ENCODE measurements around the gene SLC25A20.
"Not testable (repeated sequence)": the region's sequence is repeated elsewhere in the genome, so short reads cannot be mapped to it uniquely, and the experiment has no call there.

Gene SLC25A20

DNA sequence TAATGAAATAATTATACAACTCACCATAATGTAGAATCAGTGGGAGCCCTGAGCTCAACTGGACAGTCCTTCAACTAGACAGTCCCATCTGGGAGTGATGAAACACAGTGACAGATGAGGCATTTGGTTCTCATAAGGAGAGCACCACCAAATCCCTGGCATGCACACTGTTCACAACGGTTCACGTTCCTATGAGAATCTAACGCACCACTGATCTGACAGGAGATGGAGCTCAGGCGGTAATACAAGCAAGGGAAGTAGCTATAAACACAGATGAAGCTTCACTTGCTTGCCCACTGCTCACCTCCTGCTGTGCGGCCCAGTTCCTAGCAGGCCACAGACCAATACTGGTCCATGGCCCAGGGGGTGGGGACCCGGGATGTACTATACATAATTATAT, 68.0 kb downstream of the SLC25A20 start:
- H3K4me3 ChIP-seq (ENCODE audit: low read depth, low read length) = no peak overlapping the region
- no peak for TF ChIP-seq CTCF (IDR thresholded peaks at IDR 0.05; ENCODE audit: control insufficient read depth, extremely low read depth, insufficient read depth)
- DNase-seq (ENCODE audit: low read depth) = no peak

DNA sequence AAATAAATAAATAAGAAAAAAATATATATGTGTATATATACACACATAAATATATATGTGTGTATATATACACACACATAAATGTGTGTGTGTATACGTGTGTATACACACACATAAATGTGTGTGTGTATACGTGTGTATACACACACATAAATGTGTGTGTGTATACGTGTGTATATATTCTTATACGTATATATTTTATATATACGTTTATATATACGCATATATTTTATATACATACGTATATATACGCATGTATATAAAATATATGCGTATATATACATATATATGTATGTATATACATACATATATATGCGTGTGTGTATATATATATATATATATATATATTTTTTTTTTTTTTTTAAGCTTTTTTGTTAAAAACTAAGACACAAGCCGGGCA, 69.2 kb downstream of the SLC25A20 start:
- H3K4me3 ChIP-seq (ENCODE audit: low read depth, low read length); DNase-seq (ENCODE audit: low read depth): not testable (repeated sequence)

DNA sequence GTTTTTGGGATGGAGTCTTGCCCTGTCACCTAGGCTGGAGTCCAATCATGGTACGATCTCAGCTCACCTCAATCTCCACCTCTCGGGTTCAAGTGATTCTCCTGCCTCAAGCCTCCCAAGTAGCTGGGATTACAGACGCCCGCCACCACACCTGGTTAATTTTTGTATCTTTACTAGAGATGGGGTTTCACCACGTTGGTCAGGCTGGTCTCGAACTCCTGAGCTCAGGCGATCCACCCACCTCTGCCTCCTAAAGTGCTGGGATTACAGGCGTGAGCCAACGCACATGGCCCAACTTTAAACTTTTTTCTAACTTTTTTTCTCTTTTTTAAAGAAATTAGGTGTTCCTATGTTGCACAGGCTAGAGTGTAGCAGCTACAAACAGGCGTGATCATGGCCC, 70.8 kb downstream of the SLC25A20 start:
- DNase-seq (ENCODE audit: low read depth); H3K4me3 ChIP-seq (ENCODE audit: low read depth, low read length): not testable (repeated sequence)

GRCh38 chr3:48826451-48826850, 72.2 kb downstream of the SLC25A20 start:
- H3K4me3 ChIP-seq (ENCODE audit: low read depth, low read length) = no peak overlapping the region
- no peak for TF ChIP-seq CTCF (IDR thresholded peaks at IDR 0.05; ENCODE audit: control insufficient read depth, extremely low read depth, insufficient read depth)
- DNase-seq (ENCODE audit: low read depth) = no peak

DNA sequence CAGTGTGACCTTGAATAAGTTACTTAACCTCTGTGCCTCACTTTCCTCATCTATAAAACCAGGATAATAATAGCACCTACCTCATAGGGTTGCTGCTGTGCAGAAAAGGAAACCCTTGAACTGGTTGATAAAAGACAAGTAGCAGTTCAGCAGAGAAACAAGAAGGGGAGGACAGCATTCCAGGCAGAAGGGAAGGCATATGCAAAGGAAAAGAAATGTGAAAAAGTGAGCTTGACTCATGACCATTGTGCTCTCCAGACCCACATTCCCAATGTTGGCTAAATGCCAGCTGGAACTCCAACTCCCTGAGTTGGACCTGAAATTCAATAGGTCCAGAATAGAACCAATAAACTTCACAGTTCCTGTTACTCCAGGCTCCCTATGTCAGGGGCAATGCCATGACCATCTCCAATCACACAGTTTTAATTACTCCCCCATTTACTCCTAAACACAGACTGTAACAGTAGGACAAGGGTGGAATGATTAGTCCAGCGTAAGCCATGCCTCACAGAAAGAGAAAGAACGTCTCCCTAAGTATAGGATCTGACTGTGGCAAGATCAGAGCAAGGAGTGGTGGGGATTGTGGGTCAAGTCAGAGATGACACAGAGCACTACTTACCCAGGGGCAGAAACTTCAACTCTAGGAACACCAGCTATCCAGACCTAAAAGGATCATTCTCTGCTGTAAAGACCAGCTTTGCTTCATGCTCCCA, 77.9 kb downstream of the SLC25A20 start:
- no peak overlapping the region for H3K4me3 ChIP-seq (ENCODE audit: low read depth, low read length)
- DNase-seq (ENCODE audit: low read depth) = no peak
- TF ChIP-seq CTCF (IDR thresholded peaks at IDR 0.05; ENCODE audit: control insufficient read depth, extremely low read depth, insufficient read depth) = no peak

GRCh38 chr3:48819234-48820221, 79.2 kb downstream of the SLC25A20 start:
- no peak for TF ChIP-seq CTCF (IDR thresholded peaks at IDR 0.05; ENCODE audit: control insufficient read depth, extremely low read depth, insufficient read depth)
- H3K4me3 ChIP-seq (ENCODE audit: low read depth, low read length) = no peak overlapping the region
- DNase-seq (ENCODE audit: low read depth) = no peak

DNA sequence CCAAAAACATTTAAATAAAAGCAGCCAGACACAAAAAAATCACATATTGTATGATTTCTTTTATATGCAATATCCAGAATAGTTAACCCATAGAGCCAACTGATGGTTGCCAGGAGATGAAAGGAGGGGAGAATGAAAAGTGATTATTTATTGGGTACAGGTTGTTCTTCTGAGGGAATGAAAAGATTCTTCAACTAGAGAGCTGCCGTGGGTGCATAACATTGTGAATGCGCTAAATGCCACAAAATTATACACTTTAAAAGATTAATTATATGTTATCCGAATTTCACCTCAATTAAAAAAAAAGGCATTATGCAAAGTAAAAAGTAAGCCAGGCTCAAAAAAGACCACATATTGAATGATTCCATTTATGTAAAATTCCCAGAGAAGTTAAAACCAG, 87.2 kb downstream of the SLC25A20 start:
- DNase-seq (ENCODE audit: low read depth) = peak; percentile 40
- H3K4me3 ChIP-seq (ENCODE audit: low read depth, low read length) = no peak overlapping the region
- no peak for TF ChIP-seq CTCF (IDR thresholded peaks at IDR 0.05; ENCODE audit: control insufficient read depth, extremely low read depth, insufficient read depth)
